ENCODE measurements around the gene KCNQ1. TPM values are rescaled to one million over a fixed set of nuclear protein-coding genes. Genes with fewer than 3 reads are reported as not detected.

The KCNQ1 gene
- polyA plus RNA-seq, 1 of the 3 experiments (the other 2 are of a cell fraction) = 0.05 TPM

DNA sequence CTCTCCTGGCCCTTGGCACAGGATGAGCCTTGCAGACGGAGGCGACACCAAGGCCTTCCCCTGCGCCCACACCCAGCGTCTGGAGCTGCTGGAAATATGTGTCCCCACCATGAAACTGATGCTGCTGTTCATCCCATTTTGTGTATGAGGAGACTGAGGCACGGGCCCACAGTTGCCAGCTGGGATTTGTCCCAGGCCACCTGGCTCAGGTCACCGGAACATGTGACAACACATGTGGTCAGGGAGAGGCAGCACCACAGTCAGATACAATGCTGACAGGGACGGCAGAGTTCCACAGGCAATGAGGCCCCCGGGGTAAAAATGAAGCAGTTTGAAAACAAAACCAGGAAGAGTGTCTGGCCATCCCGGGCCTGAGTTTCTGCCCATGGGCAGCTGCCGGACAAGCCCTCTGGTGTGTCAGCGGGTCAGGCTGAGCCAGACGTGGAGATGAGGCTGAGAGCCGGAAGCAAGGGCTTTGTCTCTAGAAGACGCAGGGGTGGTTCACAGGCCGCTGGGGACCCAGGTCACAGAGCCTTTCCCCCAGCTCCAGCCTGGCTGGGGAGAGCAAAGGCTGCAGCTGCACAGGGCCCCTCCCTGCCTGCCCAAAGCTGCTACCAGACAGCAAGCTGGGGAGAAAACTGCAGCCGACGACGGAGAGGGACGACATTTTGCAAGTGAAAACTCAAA, 360.0 kb downstream of the KCNQ1 start:
- Histone ChIP-seq H3F3A (replicated peaks; ENCODE audit: insufficient read depth) (no peaks in the 10 kb centered on the region), H3K27ac (ENCODE audit: low read depth in 2 of 2, low read length in 1 of 2) (no peak overlapping the region), H2AFZ (ENCODE audit: low read depth) (no peak overlapping the region), H3K4me1 (ENCODE audit: control insufficient read depth in 1 of 2, insufficient read depth in 2 of 2, low read depth in 1 of 2, low read length in 1 of 2) (peaks cover 0 to 5% of the 10 kb centered on the region in 2 experiments; a peak in 1 of 4 replicates), H3K9me2 (no peaks in the 10 kb centered on the region), H3K4me2 (no peak overlapping the region), H4K20me1 (ENCODE audit: insufficient read depth) (no peaks in the 10 kb centered on the region), H3K79me2 (ENCODE audit: insufficient read depth) (no peaks in the 10 kb centered on the region), H3K27me3 (ENCODE audit: insufficient read depth) (no peaks in the 10 kb centered on the region), H3K9ac (no peak overlapping the region), H3K4me3 (ENCODE audit: low read depth in 2 of 2, low read length in 1 of 2) (no peak overlapping the region), H3K36me3 (replicated peaks in 1 of 2; ENCODE audit: control insufficient read depth in 1 of 2, insufficient read depth in 2 of 2, low read length in 1 of 2) (no peaks in the 10 kb centered on the region), H3K9me3 (no peaks in the 10 kb centered on the region)
- TF ChIP-seq RXRA (IDR thresholded peaks at IDR 0.05; ENCODE audit: borderline replicate concordance, low read depth) = no peak
- no peak for TF ChIP-seq GATA2 (CRISPR knock-in tag; IDR thresholded peaks at IDR 0.05)
- no peak for TF ChIP-seq TCF12 (IDR thresholded peaks at IDR 0.05)
- TF ChIP-seq FOXJ3 (CRISPR knock-in tag; IDR thresholded peaks at IDR 0.05) = no peak
- TF ChIP-seq NFIC (IDR thresholded peaks at IDR 0.05; ENCODE audit: borderline replicate concordance) = no peak
- TF ChIP-seq FOXM1 (IDR thresholded peaks at IDR 0.05; ENCODE audit: low read depth) = no peak
- TF ChIP-seq FOSL2 (IDR thresholded peaks at IDR 0.05; ENCODE audit: borderline replicate concordance, low read depth) = no peak
- TF ChIP-seq, protein P1, sequence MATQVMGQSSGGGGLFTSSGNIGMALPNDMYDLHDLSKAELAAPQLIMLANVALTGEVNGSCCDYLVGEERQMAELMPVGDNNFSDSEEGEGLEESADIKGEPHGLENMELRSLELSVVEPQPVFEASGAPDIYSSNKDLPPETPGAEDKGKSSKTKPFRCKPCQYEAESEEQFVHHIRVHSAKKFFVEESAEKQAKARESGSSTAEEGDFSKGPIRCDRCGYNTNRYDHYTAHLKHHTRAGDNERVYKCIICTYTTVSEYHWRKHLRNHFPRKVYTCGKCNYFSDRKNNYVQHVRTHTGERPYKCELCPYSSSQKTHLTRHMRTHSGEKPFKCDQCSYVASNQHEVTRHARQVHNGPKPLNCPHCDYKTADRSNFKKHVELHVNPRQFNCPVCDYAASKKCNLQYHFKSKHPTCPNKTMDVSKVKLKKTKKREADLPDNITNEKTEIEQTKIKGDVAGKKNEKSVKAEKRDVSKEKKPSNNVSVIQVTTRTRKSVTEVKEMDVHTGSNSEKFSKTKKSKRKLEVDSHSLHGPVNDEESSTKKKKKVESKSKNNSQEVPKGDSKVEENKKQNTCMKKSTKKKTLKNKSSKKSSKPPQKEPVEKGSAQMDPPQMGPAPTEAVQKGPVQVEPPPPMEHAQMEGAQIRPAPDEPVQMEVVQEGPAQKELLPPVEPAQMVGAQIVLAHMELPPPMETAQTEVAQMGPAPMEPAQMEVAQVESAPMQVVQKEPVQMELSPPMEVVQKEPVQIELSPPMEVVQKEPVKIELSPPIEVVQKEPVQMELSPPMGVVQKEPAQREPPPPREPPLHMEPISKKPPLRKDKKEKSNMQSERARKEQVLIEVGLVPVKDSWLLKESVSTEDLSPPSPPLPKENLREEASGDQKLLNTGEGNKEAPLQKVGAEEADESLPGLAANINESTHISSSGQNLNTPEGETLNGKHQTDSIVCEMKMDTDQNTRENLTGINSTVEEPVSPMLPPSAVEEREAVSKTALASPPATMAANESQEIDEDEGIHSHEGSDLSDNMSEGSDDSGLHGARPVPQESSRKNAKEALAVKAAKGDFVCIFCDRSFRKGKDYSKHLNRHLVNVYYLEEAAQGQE (IDR thresholded peaks at IDR 0.05; ENCODE audit: low read depth, low read length) = no peak
- TF ChIP-seq YY1 (IDR thresholded peaks at IDR 0.05; ENCODE audit: low read depth) = no peak
- TF ChIP-seq, protein P2, sequence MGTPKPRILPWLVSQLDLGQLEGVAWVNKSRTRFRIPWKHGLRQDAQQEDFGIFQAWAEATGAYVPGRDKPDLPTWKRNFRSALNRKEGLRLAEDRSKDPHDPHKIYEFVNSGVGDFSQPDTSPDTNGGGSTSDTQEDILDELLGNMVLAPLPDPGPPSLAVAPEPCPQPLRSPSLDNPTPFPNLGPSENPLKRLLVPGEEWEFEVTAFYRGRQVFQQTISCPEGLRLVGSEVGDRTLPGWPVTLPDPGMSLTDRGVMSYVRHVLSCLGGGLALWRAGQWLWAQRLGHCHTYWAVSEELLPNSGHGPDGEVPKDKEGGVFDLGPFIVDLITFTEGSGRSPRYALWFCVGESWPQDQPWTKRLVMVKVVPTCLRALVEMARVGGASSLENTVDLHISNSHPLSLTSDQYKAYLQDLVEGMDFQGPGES (IDR thresholded peaks at IDR 0.05; ENCODE audit: low read depth, low read length) = no peak
- TF ChIP-seq SIN3A (IDR thresholded peaks at IDR 0.05; ENCODE audit: borderline replicate concordance, low read depth, low read length) = no peak
- no peak for TF ChIP-seq NRF1 (IDR thresholded peaks at IDR 0.05; ENCODE audit: low read depth, low read length)
- TF ChIP-seq, protein P3, sequence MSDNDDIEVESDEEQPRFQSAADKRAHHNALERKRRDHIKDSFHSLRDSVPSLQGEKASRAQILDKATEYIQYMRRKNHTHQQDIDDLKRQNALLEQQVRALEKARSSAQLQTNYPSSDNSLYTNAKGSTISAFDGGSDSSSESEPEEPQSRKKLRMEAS (IDR thresholded peaks at IDR 0.05; ENCODE audit: low read depth) = no peak
- no peak for TF ChIP-seq EZH2phosphoT487 (IDR thresholded peaks at IDR 0.05; ENCODE audit: borderline replicate concordance, low read depth)
- no peak for TF ChIP-seq TEAD4 (IDR thresholded peaks at IDR 0.05; ENCODE audit: borderline replicate concordance, insufficient read depth)
- POLR2A ChIA-PET = no interaction called here
- no peak for DNase-seq
- CTCF ChIA-PET = interaction anchor here (1.0 to 1.1 kb wide), 2 partner anchors 274 to 384 kb away, joined by 3 to 5 read pairs; no protein-coding TSS in a partner anchor
- WGBS (ENCODE audit: low lambda C conversion rate) = 72% methylated on average over 15 of the region's 19 CpGs

Data from SK-N-SH (cell line).